ENCODE data around the gene CCDC158. TPM values are rescaled to one million over a fixed set of nuclear protein-coding genes. Genes with fewer than 3 reads are reported as not detected.

The CCDC158 gene
- total RNA-seq, 1 donor from 2014 or later = not detected

GRCh38 chr4:76380561-76380960, 40.4 kb downstream of the CCDC158 start:
- DNase-seq = no peak
- Mint-ChIP-seq H3K27ac (ENCODE audit: unreplicated experiment) (no peak overlapping the region), H3K27me3 (ENCODE audit: unreplicated experiment) (no peaks in the 10 kb centered on the region), H3K4me1 (ENCODE audit: low read depth, unreplicated experiment) (peaks cover 8% of the 10 kb centered on the region), H3K36me3 (ENCODE audit: unreplicated experiment) (peaks cover 5% of the 10 kb centered on the region), H3K4me3 (ENCODE audit: unreplicated experiment) (no peak overlapping the region), H3K9me3 (ENCODE audit: unreplicated experiment) (no peaks in the 10 kb centered on the region)
- TF ChIP-seq, protein P1, sequence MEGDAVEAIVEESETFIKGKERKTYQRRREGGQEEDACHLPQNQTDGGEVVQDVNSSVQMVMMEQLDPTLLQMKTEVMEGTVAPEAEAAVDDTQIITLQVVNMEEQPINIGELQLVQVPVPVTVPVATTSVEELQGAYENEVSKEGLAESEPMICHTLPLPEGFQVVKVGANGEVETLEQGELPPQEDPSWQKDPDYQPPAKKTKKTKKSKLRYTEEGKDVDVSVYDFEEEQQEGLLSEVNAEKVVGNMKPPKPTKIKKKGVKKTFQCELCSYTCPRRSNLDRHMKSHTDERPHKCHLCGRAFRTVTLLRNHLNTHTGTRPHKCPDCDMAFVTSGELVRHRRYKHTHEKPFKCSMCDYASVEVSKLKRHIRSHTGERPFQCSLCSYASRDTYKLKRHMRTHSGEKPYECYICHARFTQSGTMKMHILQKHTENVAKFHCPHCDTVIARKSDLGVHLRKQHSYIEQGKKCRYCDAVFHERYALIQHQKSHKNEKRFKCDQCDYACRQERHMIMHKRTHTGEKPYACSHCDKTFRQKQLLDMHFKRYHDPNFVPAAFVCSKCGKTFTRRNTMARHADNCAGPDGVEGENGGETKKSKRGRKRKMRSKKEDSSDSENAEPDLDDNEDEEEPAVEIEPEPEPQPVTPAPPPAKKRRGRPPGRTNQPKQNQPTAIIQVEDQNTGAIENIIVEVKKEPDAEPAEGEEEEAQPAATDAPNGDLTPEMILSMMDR (IDR thresholded peaks at IDR 0.05; ENCODE audit: partially characterized antibody, unreplicated experiment) = no peak

DNA sequence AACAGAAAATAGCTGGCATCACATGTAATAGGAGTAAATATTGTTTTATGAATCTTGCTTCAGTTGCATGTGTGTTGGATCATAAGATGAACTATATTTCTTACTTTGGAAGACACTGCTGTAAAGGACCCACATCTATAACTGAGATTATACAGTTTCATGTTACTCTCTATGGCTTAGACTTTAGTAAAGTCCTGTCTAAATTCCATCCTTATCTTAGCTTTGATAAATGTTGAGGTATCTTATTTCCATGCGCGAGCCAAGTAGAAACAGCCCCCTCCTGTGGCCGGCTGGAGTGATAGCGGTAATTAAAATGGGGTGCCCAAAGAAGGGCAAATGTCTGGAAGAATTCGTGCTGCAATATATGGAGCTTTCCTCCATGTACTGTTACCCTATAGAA, 43.0 kb downstream of the CCDC158 start:
- no peaks in the 10 kb centered on the region for H3K9me3 Mint-ChIP-seq (ENCODE audit: unreplicated experiment)
- TF ChIP-seq, protein P1 (IDR thresholded peaks at IDR 0.05; ENCODE audit: partially characterized antibody, unreplicated experiment) = peak; percentile 72

GRCh38 chr4:76377481-76377901, 43.5 kb downstream of the CCDC158 start:
- TF ChIP-seq, protein P1 (IDR thresholded peaks at IDR 0.05; ENCODE audit: partially characterized antibody, unreplicated experiment) = no peak
- Mint-ChIP-seq H3K4me3 (ENCODE audit: unreplicated experiment) (no peak overlapping the region), H3K4me1 (ENCODE audit: low read depth, unreplicated experiment) (peaks cover 8% of the 10 kb centered on the region), H3K36me3 (ENCODE audit: unreplicated experiment) (peaks cover 5% of the 10 kb centered on the region), H3K9me3 (ENCODE audit: unreplicated experiment) (no peaks in the 10 kb centered on the region), H3K27me3 (ENCODE audit: unreplicated experiment) (no peaks in the 10 kb centered on the region), H3K27ac (ENCODE audit: unreplicated experiment) (no peak overlapping the region)
- DNase-seq = no peak

More for the DNA sequence above, 43.0 kb downstream of the CCDC158 start:
- Mint-ChIP-seq H3K36me3 (ENCODE audit: unreplicated experiment) (peaks cover 5% of the 10 kb centered on the region), H3K27ac (ENCODE audit: unreplicated experiment) (no peak overlapping the region), H3K27me3 (ENCODE audit: unreplicated experiment) (no peaks in the 10 kb centered on the region), H3K4me3 (ENCODE audit: unreplicated experiment) (no peak overlapping the region), H3K4me1 (ENCODE audit: low read depth, unreplicated experiment) (peaks cover 8% of the 10 kb centered on the region)
- peak; percentile 72 for DNase-seq

GRCh38 chr4:76376534-76376933, 44.4 kb downstream of the CCDC158 start:
- TF ChIP-seq, protein P1 (IDR thresholded peaks at IDR 0.05; ENCODE audit: partially characterized antibody, unreplicated experiment) = no peak
- no peaks in the 10 kb centered on the region for H3K27me3 Mint-ChIP-seq (ENCODE audit: unreplicated experiment)

GRCh38 chr4:76375703-76376102, 45.2 kb downstream of the CCDC158 start:
- TF ChIP-seq, protein P1 (IDR thresholded peaks at IDR 0.05; ENCODE audit: partially characterized antibody, unreplicated experiment) = no peak
- no peak for DNase-seq
- Mint-ChIP-seq H3K4me1 (ENCODE audit: low read depth, unreplicated experiment) (peaks cover 8% of the 10 kb centered on the region), H3K9me3 (ENCODE audit: unreplicated experiment) (no peaks in the 10 kb centered on the region), H3K27ac (ENCODE audit: unreplicated experiment) (no peak overlapping the region), H3K36me3 (ENCODE audit: unreplicated experiment) (peaks cover 5% of the 10 kb centered on the region), H3K4me3 (ENCODE audit: unreplicated experiment) (no peak overlapping the region), H3K27me3 (ENCODE audit: unreplicated experiment) (no peaks in the 10 kb centered on the region)

More at GRCh38 chr4:76376534-76376933, 44.4 kb downstream of the CCDC158 start:
- H3K27ac Mint-ChIP-seq (ENCODE audit: unreplicated experiment) = no peak overlapping the region
- no peak overlapping the region for H3K4me3 Mint-ChIP-seq (ENCODE audit: unreplicated experiment)
- peaks cover 8% of the 10 kb centered on the region for H3K4me1 Mint-ChIP-seq (ENCODE audit: low read depth, unreplicated experiment)
- no peak for DNase-seq
- peaks cover 5% of the 10 kb centered on the region for H3K36me3 Mint-ChIP-seq (ENCODE audit: unreplicated experiment)
- no peaks in the 10 kb centered on the region for H3K9me3 Mint-ChIP-seq (ENCODE audit: unreplicated experiment)
